Measurements from ENCODE around the gene LTA4H.

GRCh38 chr12:96051756-96052485, 16.5 kb upstream of the LTA4H start:
- no peak for TF ChIP-seq POLR2A (IDR thresholded peaks at IDR 0.05)
- no peak for TF ChIP-seq CTCF (IDR thresholded peaks at IDR 0.05)

Measured in esophagus squamous epithelium (tissue), 4 donors.